ENCODE data around the gene ZNF740.
"Not testable (repeated sequence)": the region's sequence is repeated elsewhere in the genome, so short reads cannot be mapped to it uniquely, and the experiment has no call there.

ZNF740 gene

DNA sequence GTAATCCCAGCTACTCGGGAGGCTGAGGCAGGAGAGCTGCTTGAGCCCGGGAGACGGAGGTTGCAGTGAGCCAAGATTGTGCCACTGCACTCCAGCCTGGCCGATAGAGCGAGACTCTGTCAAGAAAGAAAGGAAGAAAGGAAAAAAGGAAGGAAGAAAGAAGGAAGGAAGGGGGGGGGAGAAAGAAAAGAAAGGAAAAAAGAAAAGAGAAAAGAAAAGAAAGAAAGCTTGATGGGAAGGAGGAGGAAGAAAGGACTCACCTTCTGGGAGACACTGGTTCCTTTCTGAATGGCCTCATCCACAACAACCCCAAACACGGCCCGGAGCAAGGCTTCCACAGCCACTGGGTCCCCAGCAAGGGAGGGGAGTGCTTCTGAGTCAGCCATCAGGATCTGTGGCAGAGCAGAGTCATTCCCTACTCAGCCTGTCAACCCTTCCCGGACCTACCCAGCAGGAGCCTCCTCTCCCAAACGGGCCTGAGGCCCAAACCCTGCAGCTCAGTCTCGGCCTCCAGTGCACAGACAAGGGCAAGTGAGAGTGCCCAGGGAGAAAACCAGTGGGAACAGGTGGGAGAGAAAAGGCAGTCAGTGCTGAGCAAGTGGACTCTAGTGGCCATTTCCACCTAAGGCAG is 7.3 kb upstream of the ZNF740 start:
- DNase-seq (ENCODE audit: low read depth in 2 of 2) = no peak

DNA sequence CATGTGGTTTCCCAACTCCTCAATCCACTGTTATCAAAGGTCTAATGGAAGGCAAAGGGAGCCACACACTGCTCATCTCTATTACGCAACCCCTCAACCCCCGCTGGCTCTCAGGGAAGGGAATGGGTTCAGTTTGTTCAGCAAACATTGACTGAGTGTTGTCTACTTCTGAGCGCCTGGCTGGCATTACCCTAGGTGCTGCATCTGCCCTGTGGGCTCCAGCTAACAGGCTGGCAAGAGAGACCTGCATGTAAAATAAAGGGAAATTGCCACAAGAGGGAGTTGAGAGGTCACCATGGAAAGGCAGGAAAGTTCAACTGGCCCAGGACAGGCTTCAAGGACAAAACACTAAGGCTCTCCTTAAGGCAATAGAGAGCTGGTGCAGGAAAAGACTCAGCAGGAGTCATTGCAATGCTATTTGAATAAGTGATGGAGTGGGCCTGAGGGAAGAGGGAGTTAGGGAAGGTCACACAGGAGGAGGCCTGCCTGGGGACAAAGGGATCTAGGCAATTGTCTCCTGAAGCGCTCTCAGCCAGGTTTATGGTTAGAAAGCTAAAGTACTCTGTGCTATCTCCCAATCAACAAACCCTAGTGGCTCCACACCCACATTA is 5.5 kb upstream of the ZNF740 start:
- no peak for DNase-seq (ENCODE audit: low read depth in 2 of 2)

DNA sequence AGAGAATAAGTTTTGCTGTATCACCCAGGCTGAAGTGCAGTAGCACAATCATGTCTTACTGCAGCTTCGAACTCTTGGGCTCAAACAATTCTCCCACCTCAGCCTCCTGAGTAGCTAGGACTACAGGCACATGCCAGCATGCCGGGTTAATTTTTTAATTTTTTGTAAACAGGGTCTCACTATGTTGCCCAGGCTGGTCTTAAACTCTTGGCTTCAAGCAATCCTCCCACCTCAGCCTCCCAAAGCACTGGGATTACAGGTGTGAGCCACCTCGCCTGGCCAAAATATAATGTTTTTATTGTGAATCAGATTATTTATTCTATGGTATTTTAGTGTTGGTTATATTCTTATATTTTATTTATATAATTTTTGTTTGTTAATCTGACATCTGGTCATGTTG is 3.8 kb upstream of the ZNF740 start:
- DNase-seq (ENCODE audit: low read depth in 2 of 2) = no peak

DNA sequence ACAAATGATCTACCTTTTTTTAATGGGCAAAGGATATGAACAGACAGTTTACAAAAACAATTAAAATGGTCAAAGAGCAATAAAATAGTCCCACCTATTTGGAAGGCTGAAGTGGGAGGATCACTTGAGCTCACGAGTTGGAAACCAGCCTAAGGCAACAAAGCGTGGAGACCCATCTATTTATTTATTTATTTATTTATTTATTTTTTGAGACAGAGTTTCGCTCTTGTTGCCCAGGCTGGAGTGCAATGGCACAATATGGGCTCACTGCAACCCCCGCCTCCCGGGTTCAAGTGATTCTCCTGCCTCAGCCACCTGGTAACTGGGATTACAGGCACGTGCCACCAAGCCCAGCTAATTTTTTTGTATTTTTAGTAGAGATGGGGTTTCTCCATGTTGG is 3.1 kb upstream of the ZNF740 start:
- DNase-seq (ENCODE audit: low read depth in 2 of 2) = not testable (repeated sequence)

DNA sequence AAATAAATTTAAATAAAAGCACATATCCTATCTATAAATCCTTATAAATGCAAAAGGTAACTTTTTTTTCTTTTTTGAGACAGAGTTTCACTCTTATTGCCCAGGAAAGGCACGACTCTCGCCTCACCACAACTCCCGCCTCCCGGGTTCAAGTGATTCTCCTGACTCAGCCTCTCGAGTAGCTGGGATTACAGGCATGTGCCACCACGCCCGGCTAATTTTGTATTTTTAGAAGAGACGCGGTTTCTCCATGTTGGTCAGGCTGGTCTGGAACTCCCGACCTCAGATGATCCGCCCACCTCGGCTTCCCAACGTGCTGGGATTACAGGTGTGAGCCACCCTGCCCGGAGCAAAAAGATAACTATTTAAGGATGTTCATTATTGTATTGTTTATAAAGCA is 1.7 kb upstream of the ZNF740 start:
- DNase-seq (ENCODE audit: low read depth in 2 of 2) = not testable (repeated sequence)

DNA sequence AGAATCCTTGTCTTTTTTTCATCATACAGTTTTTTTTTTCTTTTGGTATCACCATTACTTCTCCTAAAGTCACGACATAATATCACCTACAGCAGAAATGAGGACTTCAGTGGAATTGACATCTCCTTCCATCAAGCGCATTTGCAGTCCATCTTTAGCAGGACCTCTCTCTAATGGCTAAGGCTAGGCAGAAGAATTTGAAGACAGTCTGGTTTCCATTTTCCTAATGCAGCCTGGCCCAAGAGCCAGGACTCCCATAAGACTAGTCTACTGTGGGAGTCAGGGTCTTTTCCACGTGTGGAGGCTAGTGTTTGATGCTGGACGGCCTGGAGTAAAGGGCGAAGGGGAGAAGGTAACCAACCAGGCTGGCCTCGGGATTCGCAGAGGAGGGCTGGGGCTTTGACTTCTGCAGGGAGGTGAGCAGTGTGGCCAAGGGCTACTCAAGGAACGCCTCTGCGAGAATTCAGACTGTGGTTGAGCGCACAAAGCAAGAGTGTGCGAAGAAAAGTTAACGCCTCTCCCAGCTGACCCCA is 769 bp upstream of the ZNF740 start:
- no peak for DNase-seq (ENCODE audit: low read depth in 2 of 2)

DNA sequence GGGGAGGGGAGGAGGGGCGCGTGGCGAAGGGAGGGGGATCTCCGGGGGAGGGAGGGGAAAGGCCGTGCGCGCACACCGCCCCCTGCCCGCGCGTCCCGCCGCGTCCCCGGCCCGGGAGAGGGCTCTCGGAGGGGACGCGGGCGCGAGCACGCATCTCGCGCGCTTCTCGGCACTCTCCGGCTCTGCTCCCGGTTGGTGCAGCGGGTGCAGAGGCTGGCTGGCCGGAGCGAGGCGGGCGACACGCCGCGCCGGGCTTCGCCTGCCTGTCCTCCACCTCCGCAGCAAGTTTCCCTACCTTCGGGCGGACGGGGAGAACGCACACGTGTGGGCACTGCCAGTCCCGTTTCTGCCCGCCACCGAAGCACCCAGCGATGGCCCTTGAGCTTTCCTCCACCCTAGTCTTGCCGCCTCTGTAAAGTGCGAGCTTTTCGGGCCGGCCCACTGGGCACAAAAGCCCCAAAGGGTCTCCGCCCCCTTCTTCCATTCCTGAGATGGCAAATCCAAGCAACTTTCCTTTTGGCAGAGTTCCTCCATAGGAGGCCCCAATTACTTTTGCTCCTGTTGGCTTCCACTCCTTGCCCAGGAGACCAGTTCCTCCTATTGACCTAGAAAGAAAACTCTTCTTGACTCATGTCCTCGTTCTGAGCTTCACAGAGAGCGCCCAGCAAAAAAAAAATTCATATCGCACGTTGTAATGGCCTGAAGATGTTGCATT is 566 bp downstream of the ZNF740 start:
- DNase-seq (ENCODE audit: low read depth in 2 of 2) = peak; percentile 49 to 74

DNA sequence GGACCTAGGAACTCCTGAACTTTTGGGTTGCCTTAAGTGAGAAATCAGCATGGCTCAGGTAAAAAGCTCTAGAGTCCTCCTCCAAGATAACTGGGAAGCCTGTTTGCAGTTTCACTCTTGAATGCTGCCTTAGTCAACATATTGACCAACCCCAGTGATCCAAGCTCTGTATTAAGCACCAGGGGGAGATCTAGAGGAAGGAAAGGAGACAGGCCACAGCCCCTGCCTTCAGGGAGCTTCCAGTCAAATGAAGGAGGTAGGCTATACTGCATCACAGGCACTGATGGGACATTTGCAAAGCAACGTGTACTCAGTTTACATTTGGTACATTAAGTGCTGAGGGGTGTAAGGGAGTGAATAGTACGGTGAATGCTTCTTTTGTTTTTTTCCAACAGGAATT is 1.4 kb downstream of the ZNF740 start:
- DNase-seq (ENCODE audit: low read depth in 2 of 2) = no peak

DNA sequence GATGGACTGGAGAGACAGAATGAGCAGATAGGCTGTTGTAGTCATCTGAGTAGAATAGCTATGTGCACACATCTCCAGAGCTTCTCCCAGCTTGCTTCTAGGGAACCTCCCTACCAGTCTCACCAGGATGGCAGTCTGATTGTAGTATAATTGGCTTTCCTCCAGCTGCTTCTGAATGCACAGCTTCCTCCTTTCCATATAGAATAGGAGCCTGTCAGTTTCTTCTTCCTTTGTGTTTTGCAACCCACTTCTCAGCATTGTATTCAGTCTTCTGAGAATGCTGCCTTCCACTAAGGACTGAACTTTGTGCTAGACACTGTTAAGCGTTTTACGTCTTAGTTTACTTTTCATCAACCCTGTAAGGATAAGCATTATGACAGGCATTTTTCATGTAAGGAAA is 2.4 kb downstream of the ZNF740 start:
- DNase-seq (ENCODE audit: low read depth in 2 of 2) = no peak

DNA sequence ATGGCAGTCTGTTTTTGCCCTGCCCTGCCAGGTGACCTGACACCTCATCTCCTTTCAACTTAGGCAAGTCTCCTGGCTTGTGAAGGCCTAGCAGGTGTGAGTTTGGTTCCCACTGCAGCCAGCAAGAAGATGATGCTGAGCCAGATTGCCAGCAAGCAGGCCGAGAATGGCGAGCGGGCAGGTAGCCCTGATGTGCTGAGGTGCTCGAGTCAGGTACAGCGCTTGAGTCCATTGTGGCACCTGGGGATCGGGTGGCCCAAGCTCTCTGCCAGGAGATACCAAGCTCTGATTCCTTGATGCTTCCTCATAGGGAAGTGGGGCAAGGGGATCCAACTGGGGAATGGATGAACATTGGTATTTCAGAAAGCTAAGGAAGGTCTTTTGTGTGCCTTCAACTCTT is 4.3 kb downstream of the ZNF740 start:
- no peak for DNase-seq (ENCODE audit: low read depth in 2 of 2)

DNA sequence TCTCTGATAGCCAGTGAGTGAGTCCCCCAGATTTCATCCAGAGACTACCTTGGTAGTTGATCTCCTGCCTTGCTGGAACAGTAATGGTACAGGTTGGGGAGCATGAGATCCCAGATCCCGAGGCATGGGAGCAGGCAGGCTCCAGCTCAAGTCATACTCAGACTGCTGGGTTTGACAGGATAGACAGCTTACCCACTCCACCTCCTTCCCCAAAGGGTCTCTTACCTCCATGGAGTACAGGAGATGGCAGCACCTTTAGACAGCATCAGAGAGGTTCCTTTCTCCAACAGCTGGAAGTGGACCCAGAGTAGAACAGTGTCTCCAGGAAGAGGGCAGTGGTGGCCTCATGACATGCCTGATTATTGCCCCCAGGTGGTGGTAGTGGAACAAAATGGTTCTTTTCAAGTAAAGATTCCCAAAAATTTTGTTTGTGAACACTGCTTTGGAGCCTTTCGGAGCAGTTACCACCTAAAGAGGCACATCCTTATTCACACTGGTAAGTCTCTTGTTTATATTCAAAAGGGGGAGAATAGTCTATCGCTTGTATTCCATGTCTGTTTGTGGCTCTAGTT is 5.1 kb downstream of the ZNF740 start:
- DNase-seq (ENCODE audit: low read depth in 2 of 2) = no peak

DNA sequence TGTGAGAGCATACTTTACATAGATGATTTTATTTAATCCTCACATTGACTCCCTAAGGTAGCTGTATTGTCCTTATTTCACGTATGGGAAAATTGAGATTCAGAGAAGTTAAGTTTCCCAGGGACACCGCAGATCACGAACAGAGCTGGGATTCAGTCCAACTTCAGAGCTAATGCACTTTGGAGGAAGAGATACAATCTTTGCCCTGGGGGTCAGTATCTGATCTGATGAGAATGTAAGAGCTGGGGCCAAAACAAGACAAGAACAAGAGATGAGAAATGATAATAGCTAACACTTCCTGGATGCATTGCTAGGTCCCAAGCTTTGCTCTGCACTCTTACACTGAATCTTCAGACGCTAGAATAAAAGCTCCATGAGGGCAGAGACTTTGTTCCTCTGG is 6.2 kb downstream of the ZNF740 start:
- no peak for DNase-seq (ENCODE audit: low read depth in 2 of 2)

DNA sequence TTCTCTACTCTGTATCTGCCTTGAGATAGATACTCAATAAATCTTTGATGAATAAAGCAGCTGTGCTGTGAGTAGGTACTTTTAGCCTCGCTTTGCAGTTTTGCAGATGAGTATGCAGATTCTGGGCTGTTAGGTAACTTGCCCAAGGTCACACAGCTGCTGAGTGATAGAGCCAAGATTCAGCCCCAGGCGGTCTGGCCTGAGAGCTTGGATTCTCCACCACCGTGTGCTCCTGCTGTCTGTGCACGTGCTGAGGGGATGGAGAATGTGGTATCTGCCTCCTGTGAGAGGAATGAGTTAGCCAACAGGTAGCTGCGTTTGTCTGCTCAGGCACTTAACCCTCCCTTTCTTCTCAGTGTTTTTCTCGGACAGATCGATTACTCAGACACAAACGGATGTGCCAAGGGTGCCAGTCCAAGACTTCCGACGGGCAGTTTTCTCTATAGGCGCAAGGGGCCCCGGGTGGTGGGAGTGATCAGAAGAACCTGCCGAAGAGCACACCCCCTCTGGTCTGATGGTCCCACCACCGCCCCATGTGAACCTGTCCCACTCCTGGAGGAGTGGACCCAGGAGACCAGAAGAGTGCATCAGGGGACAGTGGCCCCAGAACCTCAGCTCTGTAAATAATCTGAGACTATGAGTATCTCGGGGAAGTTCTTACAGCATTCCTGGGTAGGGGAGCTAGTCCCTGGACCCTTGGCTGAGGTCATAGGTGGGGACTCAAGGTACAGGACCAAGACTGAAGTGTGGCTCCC is 6.8 kb downstream of the ZNF740 start:
- no peak for DNase-seq (ENCODE audit: low read depth in 2 of 2)

DNA sequence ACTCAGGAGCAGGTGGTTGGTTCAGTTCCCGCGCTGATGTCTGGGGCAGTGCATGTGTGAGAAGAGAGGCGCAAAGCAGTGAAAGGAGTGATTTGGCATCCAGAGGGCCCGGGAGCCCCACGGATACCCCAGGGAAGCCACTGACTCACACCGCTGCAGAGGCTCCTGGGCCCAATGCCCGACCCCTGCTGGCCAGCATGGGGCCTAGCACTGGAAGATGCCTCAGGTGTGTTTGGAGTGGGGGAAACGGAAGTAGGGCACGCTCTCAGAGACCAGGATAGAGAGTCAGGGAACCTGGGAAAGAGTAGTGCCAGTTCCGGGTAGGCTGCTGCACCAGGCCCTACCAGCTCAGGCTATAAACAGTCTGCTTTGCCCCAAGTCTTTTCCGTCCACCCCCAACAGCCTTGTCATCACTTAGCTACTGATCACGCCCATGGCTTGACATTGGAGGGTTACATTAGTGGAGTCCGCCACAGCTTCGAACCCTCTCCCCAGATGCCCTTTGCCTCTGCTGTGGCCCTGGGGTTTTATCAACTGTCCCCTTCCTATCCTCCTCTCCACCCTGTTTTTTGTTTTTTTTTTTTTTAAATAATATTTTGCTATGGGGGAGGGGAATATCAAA is 9.7 kb downstream of the ZNF740 start:
- DNase-seq (ENCODE audit: low read depth in 2 of 2) = no peak

DNA sequence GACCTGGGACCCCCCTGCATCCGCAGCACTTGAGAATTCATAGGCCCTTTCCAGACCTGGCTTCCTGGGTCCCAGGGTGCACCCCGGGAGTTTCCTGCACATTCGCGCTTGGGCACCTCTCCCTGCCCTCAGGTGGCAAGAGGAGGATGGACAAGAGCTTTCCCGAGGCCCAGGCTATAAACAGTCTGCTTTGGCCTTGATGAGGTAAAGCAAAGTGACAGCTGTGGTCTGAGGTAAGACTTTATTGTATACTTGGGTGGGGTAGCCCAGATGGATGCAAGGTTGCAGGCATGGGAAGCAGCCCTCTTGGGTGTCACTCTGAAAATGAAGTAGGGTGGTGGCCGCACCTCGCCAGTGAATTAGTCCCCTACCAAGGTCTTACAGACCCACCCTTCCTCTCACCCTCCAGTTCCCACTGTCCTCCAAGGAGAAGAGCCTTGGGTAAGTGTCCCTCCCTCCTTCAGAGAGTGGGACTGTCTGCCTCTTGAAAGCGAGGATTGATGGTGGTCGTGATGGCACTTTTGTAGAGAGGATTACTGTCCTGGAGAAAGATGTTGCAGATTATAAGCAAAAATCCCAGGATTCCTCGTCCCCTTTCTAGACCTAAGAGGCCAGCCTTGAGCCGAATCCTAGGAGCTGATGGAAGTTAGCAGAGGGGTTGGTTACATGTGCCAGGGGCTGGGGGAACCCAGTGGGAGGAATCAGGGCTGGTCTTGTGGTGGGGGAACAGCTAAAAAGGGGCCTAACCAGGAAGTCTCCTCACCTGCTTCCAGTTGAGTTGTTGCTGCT is 10.8 kb downstream of the ZNF740 start:
- no peak for DNase-seq (ENCODE audit: low read depth in 2 of 2)

DNA sequence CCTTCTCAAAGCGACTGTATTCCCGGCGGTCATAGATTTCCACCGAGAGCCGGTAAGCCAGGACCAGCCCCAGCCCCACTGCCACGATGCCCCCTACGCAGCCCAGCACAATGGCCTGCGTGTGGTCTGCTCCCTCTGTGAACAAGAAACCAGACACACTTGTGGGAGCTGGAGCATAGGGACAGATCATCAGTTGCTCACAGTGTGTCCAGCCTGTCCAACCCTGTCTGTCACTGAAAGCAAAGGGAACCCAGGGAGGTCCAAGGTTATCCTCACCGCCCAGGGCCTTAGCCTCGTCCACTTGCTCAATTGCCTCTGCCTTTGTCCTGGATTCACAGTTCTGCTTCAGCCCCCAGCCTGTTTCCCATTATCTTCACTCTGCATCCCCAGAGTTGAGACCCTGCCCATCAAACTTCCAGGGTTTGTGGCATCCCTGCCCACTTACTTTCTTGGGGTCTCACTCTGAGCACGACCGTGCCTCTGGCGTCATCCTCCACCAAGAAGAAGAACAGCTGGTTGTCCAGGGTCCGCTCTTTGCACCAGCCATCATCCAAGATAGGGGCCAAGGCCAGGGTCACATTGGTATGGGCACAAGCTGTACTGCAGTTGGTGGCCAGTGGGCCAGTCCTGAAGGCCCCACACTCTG is 11.5 kb downstream of the ZNF740 start:
- no peak for DNase-seq (ENCODE audit: low read depth in 2 of 2)

DNA sequence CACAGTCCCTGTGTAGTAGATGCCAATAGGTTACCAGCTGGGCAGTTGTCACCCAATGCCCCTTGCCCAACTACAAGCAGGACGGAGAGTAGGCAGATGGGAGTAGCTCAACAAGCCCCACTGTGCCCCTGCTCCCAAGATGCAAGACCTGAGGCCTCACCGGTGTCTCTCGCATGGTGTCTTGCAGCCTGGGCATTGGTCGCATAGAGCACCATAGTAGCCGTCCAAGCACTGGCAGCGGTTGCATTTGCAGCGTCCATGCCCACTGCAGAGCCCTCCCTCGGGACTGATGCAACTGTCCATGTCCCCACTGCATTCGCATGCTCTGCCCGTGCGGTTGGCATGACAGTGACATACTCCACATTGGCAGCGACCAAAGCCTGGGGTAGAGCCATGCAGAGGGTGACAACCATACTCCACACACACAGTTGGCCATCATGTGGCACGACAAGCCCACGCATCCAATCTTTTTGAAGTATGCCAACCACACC is 12.1 kb downstream of the ZNF740 start:
- no peak for DNase-seq (ENCODE audit: low read depth in 2 of 2)

DNA sequence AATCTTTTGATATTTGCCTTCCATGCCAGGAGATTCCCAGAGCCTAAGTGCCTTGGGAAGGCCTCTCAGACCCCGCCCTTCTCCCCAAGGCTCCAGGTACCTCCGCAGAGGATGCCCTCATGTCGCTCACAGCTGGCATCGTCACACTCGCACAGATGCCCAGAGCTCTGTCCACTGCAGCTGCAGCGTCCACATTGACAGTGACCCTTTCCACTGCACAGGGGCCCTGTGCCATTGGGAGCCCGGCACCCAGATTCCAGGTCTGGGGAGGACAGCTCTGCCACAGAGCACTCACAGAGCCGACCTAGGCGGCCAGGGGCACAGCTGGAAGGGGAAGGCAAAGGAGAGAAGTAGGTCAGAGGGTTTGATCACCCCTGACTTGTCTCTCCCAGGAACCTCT is 12.5 kb downstream of the ZNF740 start:
- no peak for DNase-seq (ENCODE audit: low read depth in 2 of 2)

DNA sequence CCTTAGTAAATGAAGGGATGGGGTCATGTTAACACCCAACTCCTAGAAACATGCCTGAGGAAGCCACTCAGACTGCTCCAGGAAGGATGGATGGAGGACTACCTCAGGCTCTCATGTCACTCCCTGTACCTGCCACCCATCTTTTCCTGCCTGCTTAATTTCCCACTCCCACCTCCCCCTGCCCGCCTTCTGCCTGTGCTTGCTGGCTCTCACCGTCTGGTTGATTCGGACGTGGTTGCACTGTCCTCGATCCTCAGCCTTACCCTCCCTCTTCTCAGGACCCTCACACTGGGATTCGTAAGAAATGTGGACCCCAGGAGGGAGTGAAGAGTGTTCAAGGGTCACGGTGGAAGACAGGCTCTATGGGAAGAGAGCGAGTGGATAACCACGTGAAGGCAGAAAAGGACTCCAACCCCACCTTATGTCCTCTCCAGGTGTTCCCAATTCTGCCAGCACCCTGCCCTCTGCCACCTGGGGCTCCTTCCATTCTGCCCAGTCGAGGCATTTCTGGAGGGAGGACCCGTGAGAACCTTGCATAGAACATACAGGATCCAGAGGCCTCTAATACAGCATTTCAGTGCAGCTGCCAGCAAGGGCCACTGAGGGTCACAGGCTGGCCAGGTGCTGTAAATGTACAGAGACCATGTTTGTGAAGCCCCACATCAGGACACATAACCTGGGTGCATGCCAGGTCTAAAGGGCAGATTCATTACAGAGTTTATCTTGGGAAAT is 13.6 kb downstream of the ZNF740 start:
- no peak for DNase-seq (ENCODE audit: low read depth in 2 of 2)

Measured in stimulated activated CD8-positive, alpha-beta memory T cell treated with anti-CD3 and anti-CD28 coated beads, Interleukin-7, amount 100 ng/mL, for 4 hours (primary cell).